ENCODE data around the gene RGL1.

The RGL1 gene

DNA sequence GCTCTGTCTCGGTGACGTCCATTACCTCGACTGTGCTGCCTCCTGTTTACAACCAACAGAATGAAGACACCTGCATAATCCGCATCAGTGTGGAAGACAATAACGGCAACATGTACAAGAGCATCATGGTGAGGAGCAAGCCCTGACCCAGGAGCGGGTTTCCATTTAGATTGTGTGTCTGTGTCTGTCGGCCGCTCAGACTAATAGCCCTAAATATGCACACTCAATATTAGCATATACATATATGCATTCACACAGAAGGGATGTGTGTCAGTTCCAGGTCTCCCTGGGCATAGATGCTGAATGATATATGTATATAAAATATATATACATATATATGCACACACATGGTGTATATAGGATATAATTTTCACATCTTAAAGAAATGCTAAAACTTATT, 111.7 kb downstream of the RGL1 start:
- no peak for DNase-seq (ENCODE audit: low spot score)

DNA sequence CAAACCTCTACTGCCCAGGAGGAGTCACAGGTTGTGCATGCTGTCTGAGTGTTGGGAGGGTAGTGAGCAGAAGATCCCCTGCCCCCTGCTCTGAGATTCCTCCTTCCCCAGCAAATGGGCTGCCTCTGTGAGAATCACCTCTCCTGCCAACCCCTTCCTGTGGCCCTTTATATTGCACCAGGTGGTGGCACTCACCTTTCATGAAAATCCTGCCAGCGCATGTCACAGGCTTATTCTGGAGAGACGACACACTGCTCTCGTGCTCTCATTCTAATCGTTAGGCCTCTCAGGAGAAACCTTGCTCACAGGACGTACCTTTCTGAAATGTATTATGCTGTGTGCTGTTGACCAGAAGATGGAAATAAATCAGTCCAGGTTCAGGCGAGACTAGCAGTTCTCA, 113.7 kb downstream of the RGL1 start:
- no peak for DNase-seq (ENCODE audit: low spot score)

DNA sequence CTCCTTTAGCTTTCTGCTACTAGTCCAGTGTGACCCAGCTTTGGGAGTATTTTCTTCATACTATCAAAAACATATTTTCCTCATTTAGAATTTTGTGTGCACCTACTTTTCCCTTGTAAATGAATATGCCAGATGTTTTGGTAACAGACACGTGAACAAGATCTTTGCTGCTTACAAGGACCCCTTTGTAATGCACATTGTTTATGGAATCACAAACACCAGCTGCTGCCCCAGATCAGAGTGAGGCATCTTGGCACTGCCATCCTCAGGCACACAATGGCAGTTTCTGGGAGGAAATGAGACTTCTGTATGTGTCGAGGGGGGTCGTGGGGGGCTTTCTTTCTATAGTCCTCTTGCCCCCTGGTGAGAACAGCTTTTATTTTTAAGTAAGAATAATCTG, 115.7 kb downstream of the RGL1 start:
- no peak for DNase-seq (ENCODE audit: low spot score)

DNA sequence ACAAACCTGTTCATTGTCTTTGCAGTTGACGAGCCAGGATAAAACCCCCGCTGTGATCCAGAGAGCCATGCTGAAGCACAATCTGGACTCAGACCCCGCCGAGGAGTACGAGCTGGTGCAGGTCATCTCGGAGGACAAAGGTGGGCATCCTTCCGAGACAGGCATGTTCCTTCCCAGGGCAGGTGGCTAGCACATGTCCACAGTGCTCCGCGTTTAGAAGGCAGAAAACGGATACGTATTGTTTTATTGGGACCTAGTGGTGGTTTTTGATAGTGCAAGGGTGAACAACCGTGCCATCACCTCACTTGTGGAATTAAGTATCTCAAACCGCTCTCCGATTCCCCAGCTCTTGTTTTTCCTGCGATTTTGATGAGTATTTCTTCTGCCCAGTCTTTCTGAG, 117.3 kb downstream of the RGL1 start:
- no peak for DNase-seq (ENCODE audit: low spot score)

DNA sequence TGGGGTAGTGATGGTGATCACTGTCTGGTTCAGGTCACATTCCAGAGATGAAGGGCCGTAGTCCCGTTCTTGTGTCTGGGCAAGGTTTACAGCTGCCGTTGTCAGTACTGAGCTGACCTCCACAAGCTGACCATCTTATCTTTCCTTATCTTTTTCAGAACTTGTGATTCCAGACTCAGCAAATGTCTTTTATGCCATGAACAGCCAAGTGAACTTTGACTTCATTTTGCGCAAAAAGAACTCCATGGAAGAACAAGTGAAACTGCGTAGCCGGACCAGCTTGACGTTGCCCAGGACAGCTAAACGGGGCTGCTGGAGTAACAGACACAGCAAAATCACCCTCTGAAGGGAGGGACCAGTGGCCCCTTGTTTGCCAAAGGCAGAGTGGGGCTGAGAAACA, 121.0 kb downstream of the RGL1 start:
- DNase-seq (ENCODE audit: low spot score) = no peak

DNA sequence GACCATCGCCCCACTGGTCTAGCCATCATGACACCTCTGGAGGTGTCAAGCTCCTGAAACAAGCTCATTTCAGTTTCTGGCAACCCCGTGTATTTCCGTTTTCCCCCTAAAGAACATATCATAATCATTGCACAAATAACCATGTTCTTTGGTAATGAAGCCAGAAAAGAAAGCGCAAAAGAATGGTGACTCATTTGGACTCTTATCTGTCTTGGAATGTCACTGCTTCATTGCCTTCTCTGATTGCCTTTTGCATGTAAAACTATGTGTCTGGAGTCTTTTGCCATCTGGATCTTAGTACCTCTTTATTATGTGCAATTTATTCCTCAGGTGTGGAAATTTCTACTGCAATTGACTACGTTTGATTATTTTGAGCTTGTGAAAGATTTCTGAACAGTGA, 122.1 kb downstream of the RGL1 start:
- no peak for DNase-seq (ENCODE audit: low spot score)

DNA sequence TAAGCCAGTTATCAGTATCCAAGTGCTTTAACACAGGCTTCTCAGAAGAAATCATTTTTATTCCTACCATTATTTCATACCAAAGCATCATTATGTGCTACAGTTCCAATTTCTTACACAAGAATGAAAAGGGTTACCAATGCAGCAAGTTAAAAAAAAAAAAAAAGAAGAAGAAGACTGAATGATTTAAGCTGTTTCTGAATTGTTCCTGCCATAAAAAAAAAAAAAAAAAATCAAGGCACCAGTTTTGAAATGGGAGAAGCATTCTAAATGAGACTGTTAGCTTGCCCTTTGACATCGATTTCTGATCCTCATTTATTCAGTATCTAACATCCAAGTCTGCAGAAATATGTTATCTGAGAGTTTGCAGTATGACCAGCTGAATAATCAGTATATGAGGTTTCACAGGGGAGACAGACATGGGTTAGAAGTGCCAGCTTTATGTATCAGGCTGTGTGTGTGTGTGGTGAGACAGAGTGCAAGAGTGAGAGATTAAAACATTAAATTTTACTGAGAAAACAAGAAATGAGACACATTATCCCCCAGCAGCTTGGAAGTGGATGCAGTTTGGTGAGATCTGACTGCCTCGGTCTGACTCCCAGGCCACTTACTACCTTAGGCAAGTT, 126.8 kb downstream of the RGL1 start:
- no peak for DNase-seq (ENCODE audit: low spot score)

DNA sequence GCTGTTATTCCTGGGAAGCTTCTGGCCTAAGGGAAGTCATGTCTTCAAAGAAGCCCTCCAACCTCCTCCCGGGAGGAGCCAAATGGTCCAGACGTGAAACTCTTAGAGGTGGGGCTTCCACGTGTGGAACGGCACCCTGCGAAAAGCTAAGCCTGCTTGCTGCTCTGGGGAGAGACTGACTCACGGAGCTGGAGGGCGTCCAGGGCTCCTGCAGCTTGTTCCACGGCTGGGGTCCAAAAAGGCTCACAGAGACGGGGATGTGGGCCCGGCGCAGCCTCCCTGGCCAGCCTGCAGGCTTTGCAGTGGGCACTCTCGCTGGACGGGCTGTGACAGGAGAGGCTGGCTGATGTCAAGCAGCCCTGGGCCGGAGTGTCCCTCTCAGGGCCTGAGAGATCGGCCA, 127.5 kb downstream of the RGL1 start:
- no peak for DNase-seq (ENCODE audit: low spot score)

DNA sequence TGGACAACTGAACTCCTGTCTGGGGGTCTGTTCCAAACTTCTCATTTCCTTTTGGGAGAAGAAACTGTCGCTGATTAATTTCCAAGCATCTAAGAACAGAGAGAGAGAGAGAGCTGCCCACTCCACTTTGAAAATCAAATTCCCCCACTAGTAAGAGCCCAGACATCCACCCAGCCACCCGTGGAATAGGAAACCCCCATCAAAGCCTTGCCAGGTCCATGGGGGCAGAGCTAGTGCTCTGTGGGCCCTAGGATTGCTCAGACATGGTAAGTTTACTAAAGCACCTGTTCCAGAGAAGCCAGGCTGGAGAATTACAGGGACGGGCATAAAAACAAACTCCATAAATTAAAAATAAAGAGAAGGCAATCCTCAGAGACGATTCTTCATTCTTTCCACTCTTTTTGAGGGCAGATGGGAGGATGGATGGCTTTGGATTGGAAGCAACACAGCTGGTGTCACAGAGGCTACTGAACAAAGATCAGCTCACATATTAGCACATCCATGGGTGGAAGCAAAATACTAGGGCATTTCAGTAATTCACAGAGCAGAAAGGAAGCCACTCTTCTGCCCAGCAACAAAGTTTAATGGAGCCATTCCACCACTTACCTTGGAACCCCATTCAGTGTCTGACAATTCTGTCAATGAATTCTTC, 128.7 kb downstream of the RGL1 start:
- DNase-seq (ENCODE audit: low spot score) = no peak

DNA sequence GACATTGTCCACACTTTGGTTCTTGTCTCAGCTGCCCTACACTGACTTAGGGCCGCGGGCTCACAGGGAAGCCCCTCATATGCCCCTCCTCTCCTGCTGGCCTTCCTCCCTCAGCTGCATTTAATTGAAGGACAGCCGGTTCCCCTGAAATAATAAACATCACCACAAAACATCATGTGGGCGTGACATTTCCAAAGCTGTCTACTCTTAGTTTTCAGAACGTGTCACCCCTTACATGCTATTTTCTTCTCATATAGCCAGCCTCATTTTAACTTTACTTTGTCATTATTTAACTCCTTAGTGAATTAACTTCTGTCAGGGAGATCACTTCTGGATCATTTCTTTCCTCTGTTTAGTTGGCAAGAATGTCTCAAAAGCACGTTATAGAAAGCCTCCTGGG, 129.4 kb downstream of the RGL1 start:
- no peak for DNase-seq (ENCODE audit: low spot score)

DNA sequence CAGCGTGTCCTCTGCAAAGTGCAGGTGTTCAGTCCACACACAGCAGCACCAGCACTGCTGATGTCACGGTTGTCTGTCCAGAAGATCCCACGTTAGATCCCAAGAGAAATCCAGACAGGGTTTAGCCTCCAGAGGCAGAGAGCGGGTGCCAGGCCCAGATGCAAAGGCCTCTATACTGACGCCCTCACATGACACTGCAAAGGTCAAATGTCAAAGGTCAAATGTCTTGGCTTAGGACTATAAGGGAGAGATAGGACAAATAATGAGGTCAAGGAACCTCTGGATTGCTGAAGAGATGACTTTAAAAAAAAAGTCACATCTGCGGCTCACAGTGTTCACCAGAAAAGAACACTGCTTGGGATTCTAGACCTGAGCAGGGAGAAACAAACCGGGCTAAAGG, 131.1 kb downstream of the RGL1 start:
- no peak for DNase-seq (ENCODE audit: low spot score)

DNA sequence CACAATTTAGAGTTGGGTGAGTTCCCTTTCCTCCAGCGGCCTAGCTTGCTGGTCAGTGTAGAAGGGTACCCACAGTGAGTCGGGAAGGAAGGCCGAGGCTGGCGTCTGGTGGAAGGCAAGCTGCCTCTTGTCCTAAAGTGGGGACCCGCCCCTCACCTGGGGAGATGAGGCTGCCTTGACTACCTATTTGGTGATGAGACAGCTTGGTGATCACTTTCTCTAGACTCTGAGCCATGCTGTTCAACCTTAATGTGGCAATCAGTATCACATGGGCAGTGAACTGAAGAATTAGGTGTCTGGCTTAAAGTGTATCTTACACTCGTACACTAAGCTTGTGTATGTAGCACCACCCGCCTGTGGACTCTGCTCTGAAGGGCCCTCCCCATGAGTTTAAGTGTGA, 131.9 kb downstream of the RGL1 start:
- no peak for DNase-seq (ENCODE audit: low spot score)

DNA sequence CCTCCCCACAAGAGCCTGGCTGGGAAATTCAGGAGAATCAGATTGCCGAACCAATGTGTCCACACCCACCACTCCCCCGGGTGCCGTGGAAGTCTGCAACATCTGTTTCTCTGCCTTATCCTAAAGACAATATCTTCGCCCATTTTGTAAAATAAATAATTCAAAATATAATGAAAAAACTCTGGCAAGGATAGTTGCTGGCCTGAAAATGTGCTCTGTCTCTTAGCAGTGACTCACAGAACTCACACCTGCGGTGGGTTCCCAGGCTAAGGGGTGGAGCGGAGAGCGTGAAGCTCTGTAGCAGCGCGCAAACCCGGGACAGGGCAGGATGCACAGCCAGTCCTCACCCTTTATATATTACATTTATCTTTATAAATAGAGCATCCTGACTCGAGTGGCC, 132.7 kb downstream of the RGL1 start:
- DNase-seq (ENCODE audit: low spot score) = no peak

DNA sequence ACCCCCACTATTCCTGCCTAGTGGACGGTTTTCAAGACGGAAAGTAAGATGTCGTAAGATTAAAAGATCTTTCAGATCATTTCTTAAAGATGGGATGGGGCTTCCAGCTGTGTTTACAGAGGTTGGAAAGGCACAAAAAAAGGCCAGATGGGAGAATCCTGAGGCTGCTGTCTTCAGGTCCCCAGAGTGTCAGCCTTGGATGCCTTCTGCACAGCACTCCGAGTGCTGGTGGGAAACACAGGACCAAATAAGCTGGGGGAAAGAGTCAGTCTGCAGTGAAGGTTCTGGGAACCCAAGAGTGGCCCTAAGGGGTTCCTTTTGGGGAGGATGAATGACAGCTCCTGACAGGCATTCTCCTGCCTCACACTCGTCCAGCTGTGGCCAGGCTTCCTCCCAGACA, 136.1 kb downstream of the RGL1 start:
- no peak for DNase-seq (ENCODE audit: low spot score)

DNA sequence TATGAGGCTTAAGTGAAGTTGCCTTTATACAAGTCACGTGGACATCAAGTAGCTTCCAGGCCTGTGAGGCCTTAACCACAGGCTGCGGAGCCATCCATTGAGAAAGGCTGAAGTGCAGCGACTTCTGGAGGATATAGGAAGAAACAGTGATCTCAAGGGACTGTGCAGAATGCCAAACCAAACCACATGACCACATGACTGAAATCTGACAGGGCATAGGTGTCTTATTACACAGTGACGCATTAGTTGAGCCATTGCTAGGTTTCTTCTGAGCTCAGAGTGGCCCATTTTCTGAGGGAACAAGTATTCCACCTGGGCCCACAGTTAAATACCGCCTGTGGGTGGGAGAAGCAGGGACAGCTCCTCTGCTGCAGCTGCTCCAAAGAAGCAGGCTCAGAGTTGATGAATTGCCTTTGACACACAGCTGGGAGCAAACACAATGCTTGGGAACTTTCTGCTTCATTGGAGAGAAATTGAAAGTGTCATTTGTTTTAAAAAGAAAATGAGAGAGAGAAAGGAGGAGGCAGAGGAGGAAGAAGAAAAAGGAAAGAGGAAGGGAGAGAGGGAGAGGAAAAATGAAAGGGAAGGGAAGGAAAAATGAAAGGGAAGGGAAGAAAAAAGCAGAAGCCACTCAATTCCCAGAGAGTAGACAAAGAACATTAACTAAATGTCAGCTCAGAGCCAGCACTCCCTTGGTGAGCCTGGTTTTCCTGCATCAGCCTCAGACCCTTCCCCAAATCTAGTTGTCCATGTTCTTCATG, 138.2 kb downstream of the RGL1 start:
- no peak for DNase-seq (ENCODE audit: low spot score)

DNA sequence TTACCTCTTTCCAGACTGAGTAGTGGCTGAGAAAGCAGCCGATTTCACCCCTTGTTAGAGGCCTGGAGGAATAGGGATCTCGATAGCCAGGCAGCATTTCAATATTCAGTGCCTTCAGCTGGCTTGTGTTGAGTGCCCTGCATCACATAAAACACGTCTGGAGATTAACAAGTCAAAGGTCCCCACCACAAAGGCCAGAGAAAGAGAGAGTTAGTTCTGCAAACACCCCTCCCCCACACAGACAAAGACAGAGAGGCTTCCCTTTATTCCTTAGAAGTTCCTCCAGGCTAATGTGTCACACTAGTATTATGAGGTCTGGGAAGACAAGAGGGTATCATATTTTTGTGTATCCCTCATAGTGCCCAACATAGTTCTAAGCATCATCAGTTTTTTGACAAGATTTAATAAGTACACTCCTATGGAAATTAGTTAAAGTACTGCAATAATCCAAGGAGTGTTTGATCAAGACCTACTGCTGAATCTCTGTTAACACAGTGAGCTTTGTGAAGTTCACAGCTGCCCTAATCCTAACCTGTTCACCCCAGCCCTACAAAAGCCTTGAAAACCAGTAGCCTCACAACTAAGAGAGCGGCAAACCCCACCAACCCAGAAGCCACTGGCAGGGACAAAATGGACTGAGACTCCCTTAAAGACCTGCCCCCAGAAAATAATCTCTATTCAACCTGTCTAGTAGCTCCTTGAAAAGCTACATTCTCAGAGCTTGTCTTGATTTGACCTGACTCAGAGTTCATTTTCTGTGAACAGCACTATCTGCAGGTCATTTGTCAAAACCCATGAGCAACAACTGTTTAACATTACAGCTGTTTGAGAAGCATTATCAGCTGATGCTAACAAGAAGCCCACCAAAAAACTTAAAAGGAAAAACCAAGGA, 140.8 kb downstream of the RGL1 start:
- no peak for DNase-seq (ENCODE audit: low spot score)

DNA sequence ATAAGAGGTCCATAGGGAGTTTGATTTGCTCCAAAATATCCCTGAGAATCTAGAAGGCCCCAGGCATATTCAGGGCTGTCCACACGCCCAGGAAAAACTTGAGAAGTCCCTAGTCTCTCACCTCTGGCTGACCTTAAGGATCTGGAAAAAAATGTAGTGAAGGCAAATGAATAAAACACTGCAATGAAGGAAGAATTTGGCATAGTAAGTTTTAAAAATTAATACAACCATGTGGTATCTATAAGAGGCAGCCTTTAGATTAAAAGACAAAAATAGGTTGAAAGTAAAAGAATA, 141.3 kb downstream of the RGL1 start:
- DNase-seq (ENCODE audit: low spot score) = no peak

DNA sequence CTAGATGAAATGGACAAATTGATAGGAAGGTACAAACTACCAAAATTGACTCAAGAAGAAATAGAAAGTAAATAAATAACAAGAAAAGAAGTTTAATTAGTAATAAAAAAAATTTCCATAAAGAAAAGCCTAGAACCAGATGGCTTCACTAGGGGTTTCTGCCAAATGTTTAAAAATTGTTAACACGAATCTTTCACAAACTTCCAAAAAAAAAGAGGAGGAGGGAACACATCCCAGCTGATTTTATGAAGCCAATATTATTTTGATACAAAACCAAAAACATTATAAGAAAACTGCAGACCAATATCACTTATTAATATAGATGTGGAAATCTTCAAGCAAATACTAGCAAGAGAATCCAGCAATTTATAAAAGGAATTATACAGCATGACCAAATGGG, 143.1 kb downstream of the RGL1 start:
- DNase-seq (ENCODE audit: low spot score) = no peak

DNA sequence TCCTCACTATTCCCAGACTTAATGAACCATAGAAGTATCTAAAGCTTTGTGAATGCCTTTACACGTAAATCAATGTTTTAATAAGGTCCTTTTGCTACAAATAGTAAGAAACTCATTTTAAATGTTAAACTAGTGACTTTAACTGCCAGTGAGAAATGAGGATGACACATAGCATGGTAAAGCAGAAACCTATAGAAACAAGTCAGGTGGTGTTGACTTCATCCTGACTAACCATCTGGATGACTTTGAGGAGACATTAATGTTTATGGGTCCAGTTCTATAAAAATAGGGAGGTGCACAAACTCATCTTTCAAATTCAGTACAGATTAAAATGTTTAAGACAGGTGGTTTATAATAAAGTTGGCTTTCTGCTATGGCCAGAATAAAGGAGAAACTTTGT, 147.2 kb downstream of the RGL1 start:
- DNase-seq (ENCODE audit: low spot score) = no peak

DNA sequence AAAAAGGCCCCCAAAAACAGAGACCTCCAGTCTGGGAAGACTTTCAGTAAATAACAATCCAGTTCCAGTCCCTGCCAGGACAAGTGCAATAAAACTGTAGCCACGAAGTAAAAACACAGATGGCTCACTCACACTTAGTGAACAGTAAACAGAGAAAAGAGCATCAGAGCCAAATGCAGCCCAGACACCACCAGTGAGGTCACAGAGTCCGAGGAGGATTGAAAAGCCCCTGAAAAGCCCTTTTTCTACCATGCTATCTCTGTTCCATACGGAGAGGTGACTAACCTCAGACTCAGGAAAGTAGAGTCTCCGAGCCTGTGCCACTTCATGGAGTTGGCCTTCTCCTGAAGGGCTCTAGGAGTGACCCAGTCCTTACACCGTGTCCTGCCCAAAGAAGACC, 148.1 kb downstream of the RGL1 start:
- no peak for DNase-seq (ENCODE audit: low spot score)

DNA sequence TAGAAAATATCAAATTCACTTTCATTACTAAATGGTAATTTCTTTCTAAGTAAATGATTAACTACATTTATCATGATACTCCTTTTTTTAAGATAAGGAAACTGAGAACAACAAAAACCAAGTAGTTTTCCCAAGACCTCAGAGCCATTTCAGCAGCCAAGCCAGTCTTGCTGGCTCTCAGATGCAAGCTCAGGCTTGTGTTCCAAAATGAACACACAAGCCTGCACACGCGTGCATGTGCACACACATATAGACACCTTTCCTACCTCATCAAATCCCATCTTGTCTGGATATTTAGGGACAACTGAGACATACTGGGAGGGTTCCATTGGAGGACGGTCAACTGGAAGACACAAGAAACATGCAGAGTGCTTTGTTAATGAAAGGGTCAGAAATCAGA, 149.6 kb downstream of the RGL1 start:
- DNase-seq (ENCODE audit: low spot score) = no peak

DNA sequence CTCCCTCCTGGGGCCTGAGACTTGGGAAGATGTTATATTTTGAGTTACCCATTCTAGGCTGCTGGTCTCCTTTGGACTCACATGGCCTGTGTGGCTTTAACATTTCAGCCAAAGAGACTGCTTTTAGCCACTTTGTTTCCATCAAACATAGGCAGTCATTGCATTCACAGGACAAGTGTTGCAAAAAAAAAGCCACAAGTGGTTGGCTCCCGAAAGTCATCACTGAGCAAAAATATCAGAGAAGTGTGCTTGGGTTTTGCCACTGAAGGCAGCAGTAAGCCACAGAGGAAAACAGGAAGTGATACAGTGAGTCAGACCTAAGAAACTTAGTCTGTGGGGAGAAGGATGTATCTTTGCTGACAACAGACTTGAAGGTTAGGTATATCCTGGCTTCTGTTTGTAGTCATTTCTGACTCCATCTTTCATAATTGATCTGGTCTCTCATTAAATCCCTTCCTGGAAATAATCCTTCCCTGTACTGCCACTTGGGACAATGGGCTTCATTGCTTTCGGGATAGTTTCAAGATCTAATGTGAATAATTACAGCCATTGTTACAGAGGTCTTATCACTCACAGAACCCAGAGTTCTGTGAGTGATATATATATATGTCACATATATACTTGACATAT, 151.8 kb downstream of the RGL1 start:
- no peak for DNase-seq (ENCODE audit: low spot score)

All from HuH-7 (cell line).